ENCODE data around the gene THOP1. TPM values are rescaled to one million over a fixed set of nuclear protein-coding genes. Genes with fewer than 3 reads are reported as not detected.

Gene THOP1
- total and polyA plus RNA-seq, 7 donors, result 46.0 to 92.2 (median 59.0) TPM

GRCh38 chr19:2782936-2783780 lies 2.1 kb upstream of the THOP1 start, which contains the start of gene SGTA:
Gene SGTA, minus strand, starts transcription at chr19:2783273. Its CDS starts 14,205 bp downstream, at chr19:2769068.
- TF ChIP-seq CTCF (IDR thresholded peaks at IDR 0.05), result peak; percentile 44
- peaks cover 55% of the 10 kb centered on the region for H3K4me1 ChIP-seq
- H3K4me3 ChIP-seq, result peak within 1 kb of the TSS; percentile 93
- H3K27me3 ChIP-seq (ENCODE audit: insufficient read depth in 3 of 3, low read length in 2 of 3), result no peaks in the 10 kb centered on the region
- ATAC-seq (peak; percentile 91 to 92 (median 91)), DNase-seq (peak; percentile 98 to 99)
- intact Hi-C loops (cut with DNase I), result loop anchor here in 1 of 2 donors (1.0 kb wide), 1 partner anchor 161 kb away; the partner anchor contains the start of gene ZNF77
- peak within 1 kb of the TSS; percentile 97 for H3K27ac ChIP-seq
- H3K9me3 ChIP-seq, result no peaks in the 10 kb centered on the region
- 0 to 1% (median 0%) methylated on average over 53 to 68 of the region's 68 CpGs for WGBS, 3 donors
- H3K36me3 ChIP-seq (ENCODE audit: insufficient read depth in 1 of 2, low read depth in 1 of 2), result no peaks in the 10 kb centered on the region

- TF ChIP-seq CTCF (IDR thresholded peaks at IDR 0.05), result no peak
These were observed 1.5 kb upstream of the THOP1 start for GRCh38 chr19:2783781-2784145.

DNA sequence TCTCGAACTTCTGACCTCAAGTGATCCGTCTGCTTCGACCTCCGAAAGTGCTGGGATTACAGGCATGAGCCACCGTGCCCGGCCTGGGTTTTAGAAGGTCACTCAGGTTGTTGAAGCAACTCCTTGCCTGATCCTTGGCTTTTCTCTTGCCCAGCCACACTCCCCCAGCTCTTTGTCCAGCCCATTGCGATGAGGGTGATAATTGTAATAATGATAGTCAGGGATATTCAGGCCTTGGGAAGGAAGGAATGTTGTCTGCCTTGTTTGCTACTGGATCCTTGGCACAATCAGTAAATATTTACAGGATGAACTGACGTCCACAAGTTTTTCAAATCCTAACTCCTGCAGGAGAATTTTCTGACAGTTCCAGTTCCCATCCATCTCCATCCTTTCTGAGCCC lies 1.8 kb downstream of the THOP1 start:
- ATAC-seq (no peak), DNase-seq (no peak)
- WGBS, 3 donors, result 83 to 84% (median 84%) methylated on average over 8 of the region's 8 CpGs

More at GRCh38 chr19:2783781-2784145, 1.5 kb upstream of the THOP1 start:
- intact Hi-C loops (cut with DNase I), result no loop called here
- H3K36me3 ChIP-seq (ENCODE audit: insufficient read depth in 1 of 2, low read depth in 1 of 2), result no peaks in the 10 kb centered on the region
- H3K27ac ChIP-seq, result peak overlapping the region; percentile 97
- 58 to 68% (median 65%) methylated on average over 7 of the region's 7 CpGs for WGBS, 3 donors
- H3K27me3 ChIP-seq (ENCODE audit: insufficient read depth in 3 of 3, low read length in 2 of 3), result no peaks in the 10 kb centered on the region
- H3K9me3 ChIP-seq, result no peaks in the 10 kb centered on the region
- no peak for DNase-seq
- peaks cover 52% of the 10 kb centered on the region for H3K4me1 ChIP-seq
- no peak for ATAC-seq
- H3K4me3 ChIP-seq, result peak overlapping the region; percentile 93

DNA sequence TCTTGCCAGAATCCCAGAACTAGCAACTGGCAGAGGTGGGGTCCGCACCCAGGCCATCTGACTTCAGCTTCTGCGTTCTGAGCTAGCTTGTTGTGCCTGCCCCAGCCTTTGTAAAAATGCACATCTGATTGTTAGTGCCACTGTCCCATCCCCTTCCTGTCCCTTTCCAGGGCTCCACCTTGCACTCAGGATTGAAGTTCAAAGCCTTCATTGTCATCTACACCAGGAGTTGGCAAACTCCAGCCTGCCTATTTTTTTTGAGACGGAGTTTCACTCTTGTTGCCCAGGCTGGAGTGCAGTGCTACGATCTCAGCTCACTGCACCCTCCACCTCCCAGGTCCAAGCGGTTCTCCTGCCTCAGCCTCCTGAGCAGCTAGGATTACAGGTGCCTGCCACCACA lies 2.9 kb downstream of the THOP1 start:
- WGBS, 3 donors, result 76 to 84% (median 77%) methylated on average over 5 of the region's 5 CpGs
- Histone ChIP-seq H3K27ac (no peak overlapping the region), H3K4me1 (peaks cover 18% of the 10 kb centered on the region), H3K4me3 (no peak overlapping the region), H3K27me3 (ENCODE audit: insufficient read depth in 3 of 3, low read length in 2 of 3) (no peaks in the 10 kb centered on the region), H3K36me3 (ENCODE audit: insufficient read depth in 1 of 2, low read depth in 1 of 2) (peaks cover 0 to 15% of the 10 kb centered on the region in 2 donors), H3K9me3 (no peaks in the 10 kb centered on the region)
- no peak for TF ChIP-seq CTCF (IDR thresholded peaks at IDR 0.05)
- intact Hi-C loops (cut with DNase I), result no loop called here
- DNase-seq (no peak), ATAC-seq (no peak)

More for the DNA sequence above, 1.8 kb downstream of the THOP1 start:
- TF ChIP-seq CTCF (IDR thresholded peaks at IDR 0.05), result no peak
- Histone ChIP-seq H3K4me1 (peaks cover 23% of the 10 kb centered on the region), H3K36me3 (ENCODE audit: insufficient read depth in 1 of 2, low read depth in 1 of 2) (peaks cover 0 to 12% of the 10 kb centered on the region in 2 donors), H3K27me3 (ENCODE audit: insufficient read depth in 3 of 3, low read length in 2 of 3) (no peaks in the 10 kb centered on the region), H3K27ac (no peak overlapping the region), H3K4me3 (no peak overlapping the region), H3K9me3 (no peaks in the 10 kb centered on the region)
- intact Hi-C loops (cut with DNase I), result no loop called here
